ENCODE measurements around the gene MB. TPM values are rescaled to one million over a fixed set of nuclear protein-coding genes. Genes with fewer than 3 reads are reported as not detected.
"Not testable (repeated sequence)": the region's sequence is repeated elsewhere in the genome, so short reads cannot be mapped to it uniquely, and the experiment has no call there.

MB gene
- total and polyA plus RNA-seq, 9 of the 15 experiments (the other 6 are each of a cell fraction or from before 2014, with no cell fraction given) = not detected

GRCh38 chr22:35617137-35617755, at the start of gene MB (continued):
- TF ChIP-seq, protein P1, sequence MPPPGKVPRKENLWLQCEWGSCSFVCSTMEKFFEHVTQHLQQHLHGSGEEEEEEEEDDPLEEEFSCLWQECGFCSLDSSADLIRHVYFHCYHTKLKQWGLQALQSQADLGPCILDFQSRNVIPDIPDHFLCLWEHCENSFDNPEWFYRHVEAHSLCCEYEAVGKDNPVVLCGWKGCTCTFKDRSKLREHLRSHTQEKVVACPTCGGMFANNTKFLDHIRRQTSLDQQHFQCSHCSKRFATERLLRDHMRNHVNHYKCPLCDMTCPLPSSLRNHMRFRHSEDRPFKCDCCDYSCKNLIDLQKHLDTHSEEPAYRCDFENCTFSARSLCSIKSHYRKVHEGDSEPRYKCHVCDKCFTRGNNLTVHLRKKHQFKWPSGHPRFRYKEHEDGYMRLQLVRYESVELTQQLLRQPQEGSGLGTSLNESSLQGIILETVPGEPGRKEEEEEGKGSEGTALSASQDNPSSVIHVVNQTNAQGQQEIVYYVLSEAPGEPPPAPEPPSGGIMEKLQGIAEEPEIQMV (tag; conservative IDR thresholded peaks at IDR 0.05; ENCODE audit: low read depth) = no peak

DNA sequence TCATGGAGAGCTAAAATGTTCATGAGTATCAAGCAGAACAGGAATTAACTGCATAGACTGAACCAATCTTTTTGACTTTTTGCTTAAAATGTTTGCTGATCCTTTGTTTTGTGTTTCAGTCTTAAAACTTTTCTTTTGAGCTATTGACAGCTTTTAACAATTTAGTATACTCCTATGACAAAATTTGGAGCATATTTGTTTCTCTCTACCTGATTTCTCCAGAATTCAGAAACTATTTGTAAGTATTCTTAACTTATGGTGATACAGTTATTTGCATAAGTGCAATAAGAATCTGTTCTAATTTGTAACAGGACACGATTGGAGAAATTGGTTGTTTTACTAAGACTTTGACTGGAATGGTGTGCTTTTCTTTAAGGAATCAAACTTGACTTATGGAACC, 49.6 kb upstream of the MB start:
- H3K9me3 ChIP-seq (replicated peaks; ENCODE audit: control insufficient read depth, insufficient read depth, low read depth, low read length); intact Hi-C loops (cut with micrococcal nuclease); H3K9me1 ChIP-seq (ENCODE audit: control insufficient read depth, insufficient read depth, low read length); BruUV-seq (replicated peaks); FAIRE-seq; H3K9ac ChIP-seq (ENCODE audit: insufficient read depth in 1 of 2, low read depth in 2 of 2, low read length in 2 of 2); H3K27me3 ChIP-seq (ENCODE audit: control insufficient read depth in 2 of 2, insufficient read depth in 2 of 2, low read length in 2 of 2); H3K27ac ChIP-seq (ENCODE audit: extremely low read depth, low read depth, low read length); DNase-seq (ENCODE audit: extremely low read depth in 1 of 4, low spot score in 3 of 4); in situ Hi-C loops (cut with MboI); ATAC-seq; H3K4me1 ChIP-seq (replicated peaks in 1 of 2; ENCODE audit: control insufficient read depth in 2 of 2, insufficient read depth in 2 of 2, low read length in 2 of 2); H3K4me2 ChIP-seq (ENCODE audit: insufficient read depth, low read length); H3K36me3 ChIP-seq (ENCODE audit: control insufficient read depth, insufficient read depth, low read length); H2AFZ ChIP-seq (ENCODE audit: low read depth, low read length); CTCF ChIA-PET (ENCODE audit: low intra/inter-chr PET ratio); H4K20me1 ChIP-seq (replicated peaks; ENCODE audit: control insufficient read depth, insufficient read depth, low read length); H3K79me2 ChIP-seq (ENCODE audit: control insufficient read depth, insufficient read depth, low read length); H3K4me3 ChIP-seq: not testable (repeated sequence)
- POLR2A ChIA-PET = interaction anchor here (1.5 kb wide), 1 partner anchor 15 kb away, joined by 3 read pairs; no protein-coding TSS in a partner anchor
- WGBS (ENCODE audit: insufficient coverage, low coverage, missing lambda C conversion rate) = 0% methylated on average over 1 of the region's 1 CpG
